Activated naive CD4-positive, alpha-beta T cell treated with anti-CD3 and anti-CD28 coated beads, Interleukin-2, amount 10 ng/mL, durations not matched to agents 7 days and 5 days (primary cell): ENCODE data around the gene SORCS2.

ENCODE experiments used
- CTCF ChIA-PET: fragments of 350-600 bp; sonication (Branson Sonifier 250); formaldehyde crosslinking; loops from one replicate; lab custom pipeline; 2021; ENCODE audit warnings: antibody characterized with exemption; lab: Charles Lee
- DNase-seq: peaks from one replicate; pipeline ENCODE4 v3.0.0-alpha.2; 2020
- H3K27ac Mint-ChIP-seq: one replicate; pipeline ENCODE4 v1.8.0; 2021; ENCODE audit warnings: mild to moderate bottlenecking, moderate library complexity, mixed read lengths
- H3K27me3 Mint-ChIP-seq: one replicate; pipeline ENCODE4 v1.8.0; 2021; ENCODE audit warnings: mild to moderate bottlenecking, mixed read lengths
- H3K36me3 Mint-ChIP-seq: one replicate; pipeline ENCODE4 v1.8.0; 2021; ENCODE audit warnings: mixed read lengths
- H3K4me1 Mint-ChIP-seq: one replicate; pipeline ENCODE4 v1.8.0; 2021; ENCODE audit warnings: mixed read lengths
- H3K4me3 Mint-ChIP-seq: one replicate; pipeline ENCODE4 v1.8.0; 2021; ENCODE audit warnings: mild to moderate bottlenecking, moderate library complexity, mixed read lengths
- H3K9me3 Mint-ChIP-seq: one replicate; pipeline ENCODE4 v1.8.0; 2021; ENCODE audit warnings: mixed read lengths

The SORCS2 gene

GRCh38 chr4:7222521-7222920, 30.2 kb downstream of the SORCS2 start:
- no peaks in the 10 kb centered on the region for H3K9me3 Mint-ChIP-seq
- no peak for DNase-seq
- CTCF ChIA-PET = no interaction called here
- H3K27ac Mint-ChIP-seq = no peak overlapping the region
- H3K4me3 Mint-ChIP-seq = no peak overlapping the region
- H3K27me3 Mint-ChIP-seq = peaks cover 2% of the 10 kb centered on the region
- no peaks in the 10 kb centered on the region for H3K4me1 Mint-ChIP-seq
- no peaks in the 10 kb centered on the region for H3K36me3 Mint-ChIP-seq

- no peaks in the 10 kb centered on the region for H3K9me3 Mint-ChIP-seq
- peaks cover 3% of the 10 kb centered on the region for H3K27me3 Mint-ChIP-seq
- no peak overlapping the region for H3K4me3 Mint-ChIP-seq
- no peaks in the 10 kb centered on the region for H3K36me3 Mint-ChIP-seq
- DNase-seq = no peak
- no peaks in the 10 kb centered on the region for H3K4me1 Mint-ChIP-seq
- no peak overlapping the region for H3K27ac Mint-ChIP-seq
- CTCF ChIA-PET = no interaction called here
Observed at GRCh38 chr4:7223541-7223940, 31.2 kb downstream of the SORCS2 start.

- CTCF ChIA-PET = no interaction called here
- Mint-ChIP-seq H3K9me3 (no peaks in the 10 kb centered on the region), H3K27me3 (peaks cover 3% of the 10 kb centered on the region), H3K27ac (no peak overlapping the region), H3K4me3 (no peak overlapping the region), H3K36me3 (no peaks in the 10 kb centered on the region), H3K4me1 (no peaks in the 10 kb centered on the region)
- no peak for DNase-seq
Observed at GRCh38 chr4:7224001-7224400, 31.7 kb downstream of the SORCS2 start.

- Mint-ChIP-seq H3K27me3 (peaks cover 3% of the 10 kb centered on the region), H3K4me3 (no peak overlapping the region), H3K9me3 (no peaks in the 10 kb centered on the region), H3K4me1 (no peaks in the 10 kb centered on the region), H3K27ac (no peak overlapping the region), H3K36me3 (no peaks in the 10 kb centered on the region)
- CTCF ChIA-PET = no interaction called here
- no peak for DNase-seq
Observed at GRCh38 chr4:7224878-7225533, 32.7 kb downstream of the SORCS2 start.

- Mint-ChIP-seq H3K4me1 (no peaks in the 10 kb centered on the region), H3K36me3 (no peaks in the 10 kb centered on the region), H3K27ac (no peak overlapping the region), H3K4me3 (no peak overlapping the region), H3K27me3 (peaks cover 3% of the 10 kb centered on the region), H3K9me3 (no peaks in the 10 kb centered on the region)
- CTCF ChIA-PET = no interaction called here
- DNase-seq = no peak
Observed at GRCh38 chr4:7226439-7226838, 34.1 kb downstream of the SORCS2 start.

GRCh38 chr4:7227008-7227407, 34.7 kb downstream of the SORCS2 start:
- CTCF ChIA-PET = no interaction called here
- no peaks in the 10 kb centered on the region for H3K36me3 Mint-ChIP-seq
- no peaks in the 10 kb centered on the region for H3K4me1 Mint-ChIP-seq
- H3K9me3 Mint-ChIP-seq = no peaks in the 10 kb centered on the region
- peaks cover 3% of the 10 kb centered on the region for H3K27me3 Mint-ChIP-seq
- no peak overlapping the region for H3K4me3 Mint-ChIP-seq
- H3K27ac Mint-ChIP-seq = no peak overlapping the region
- DNase-seq = no peak

GRCh38 chr4:7228734-7229133, 36.4 kb downstream of the SORCS2 start:
- H3K27me3 Mint-ChIP-seq = peaks cover 3% of the 10 kb centered on the region
- DNase-seq = no peak
- no peaks in the 10 kb centered on the region for H3K4me1 Mint-ChIP-seq
- no peak overlapping the region for H3K27ac Mint-ChIP-seq
- H3K4me3 Mint-ChIP-seq = no peak overlapping the region
- CTCF ChIA-PET = no interaction called here
- no peaks in the 10 kb centered on the region for H3K9me3 Mint-ChIP-seq
- no peaks in the 10 kb centered on the region for H3K36me3 Mint-ChIP-seq

GRCh38 chr4:7232061-7232650, 39.8 kb downstream of the SORCS2 start:
- Mint-ChIP-seq H3K4me1 (no peaks in the 10 kb centered on the region), H3K4me3 (no peak overlapping the region), H3K36me3 (no peaks in the 10 kb centered on the region), H3K27me3 (peaks cover 3% of the 10 kb centered on the region), H3K9me3 (no peaks in the 10 kb centered on the region), H3K27ac (no peak overlapping the region)
- DNase-seq = no peak
- CTCF ChIA-PET = no interaction called here

- H3K9me3 Mint-ChIP-seq = no peaks in the 10 kb centered on the region
- DNase-seq = no peak
Observed at GRCh38 chr4:7233006-7233580, 40.8 kb downstream of the SORCS2 start.

GRCh38 chr4:7233601-7234000, 41.3 kb downstream of the SORCS2 start:
- Mint-ChIP-seq H3K4me1 (no peaks in the 10 kb centered on the region), H3K27me3 (no peaks in the 10 kb centered on the region), H3K4me3 (no peak overlapping the region), H3K36me3 (no peaks in the 10 kb centered on the region), H3K9me3 (peaks cover 5% of the 10 kb centered on the region), H3K27ac (no peak overlapping the region)
- DNase-seq = no peak
- CTCF ChIA-PET = no interaction called here

More at GRCh38 chr4:7233006-7233580, 40.8 kb downstream of the SORCS2 start:
- H3K4me1 Mint-ChIP-seq = no peaks in the 10 kb centered on the region
- H3K36me3 Mint-ChIP-seq = no peaks in the 10 kb centered on the region
- CTCF ChIA-PET = no interaction called here
- H3K4me3 Mint-ChIP-seq = no peak overlapping the region
- no peak overlapping the region for H3K27ac Mint-ChIP-seq
- no peaks in the 10 kb centered on the region for H3K27me3 Mint-ChIP-seq

GRCh38 chr4:7234355-7235029, 42.2 kb downstream of the SORCS2 start:
- Mint-ChIP-seq H3K36me3 (no peaks in the 10 kb centered on the region), H3K9me3 (peaks cover 8% of the 10 kb centered on the region), H3K4me3 (no peak overlapping the region), H3K27me3 (no peaks in the 10 kb centered on the region), H3K27ac (no peak overlapping the region), H3K4me1 (no peaks in the 10 kb centered on the region)
- DNase-seq = no peak
- CTCF ChIA-PET = no interaction called here

GRCh38 chr4:7235030-7235380, 42.7 kb downstream of the SORCS2 start:
- Mint-ChIP-seq H3K4me1 (no peaks in the 10 kb centered on the region), H3K27me3 (peaks cover 4% of the 10 kb centered on the region), H3K9me3 (peaks cover 8% of the 10 kb centered on the region), H3K27ac (no peak overlapping the region), H3K36me3 (no peaks in the 10 kb centered on the region), H3K4me3 (no peak overlapping the region)
- CTCF ChIA-PET = no interaction called here
- DNase-seq = no peak

GRCh38 chr4:7236847-7237246, 44.5 kb downstream of the SORCS2 start:
- no peaks in the 10 kb centered on the region for H3K4me1 Mint-ChIP-seq
- H3K4me3 Mint-ChIP-seq = no peak overlapping the region
- H3K27me3 Mint-ChIP-seq = peaks cover 5% of the 10 kb centered on the region
- H3K27ac Mint-ChIP-seq = no peak overlapping the region
- peaks cover 8% of the 10 kb centered on the region for H3K9me3 Mint-ChIP-seq
- DNase-seq = no peak
- CTCF ChIA-PET = no interaction called here
- no peaks in the 10 kb centered on the region for H3K36me3 Mint-ChIP-seq

- H3K27ac Mint-ChIP-seq = no peak overlapping the region
- CTCF ChIA-PET = no interaction called here
- no peaks in the 10 kb centered on the region for H3K4me1 Mint-ChIP-seq
- no peak for DNase-seq
- H3K4me3 Mint-ChIP-seq = no peak overlapping the region
- no peaks in the 10 kb centered on the region for H3K36me3 Mint-ChIP-seq
- H3K9me3 Mint-ChIP-seq = peaks cover 8% of the 10 kb centered on the region
- H3K27me3 Mint-ChIP-seq = peaks cover 9% of the 10 kb centered on the region
Observed at GRCh38 chr4:7237873-7238272, 45.5 kb downstream of the SORCS2 start.
